Left kidney (tissue), 2 donors: Measurements from ENCODE around the gene SBF2. TPM values are rescaled to one million over a fixed set of nuclear protein-coding genes. Genes with fewer than 3 reads are reported as not detected.

Experiments used
- DNase-seq: peaks from one replicate; pipeline ENCODE4 v3.0.0-alpha.2; 2013
- polyA plus RNA-seq: library from polyadenylated mRNA; unstranded; fragments of 120-200 nt; gene quantifications from one replicate; pipeline ENCODE4 v1.2.1, GENCODE V29; 2013; ENCODE audit not compliant: insufficient read length

Gene SBF2
- polyA plus RNA-seq, 1 donor: 65.7 TPM

GRCh38 chr11:9806946-9807687 lies 486.9 kb downstream of the SBF2 start:
- DNase-seq: no peak

DNA sequence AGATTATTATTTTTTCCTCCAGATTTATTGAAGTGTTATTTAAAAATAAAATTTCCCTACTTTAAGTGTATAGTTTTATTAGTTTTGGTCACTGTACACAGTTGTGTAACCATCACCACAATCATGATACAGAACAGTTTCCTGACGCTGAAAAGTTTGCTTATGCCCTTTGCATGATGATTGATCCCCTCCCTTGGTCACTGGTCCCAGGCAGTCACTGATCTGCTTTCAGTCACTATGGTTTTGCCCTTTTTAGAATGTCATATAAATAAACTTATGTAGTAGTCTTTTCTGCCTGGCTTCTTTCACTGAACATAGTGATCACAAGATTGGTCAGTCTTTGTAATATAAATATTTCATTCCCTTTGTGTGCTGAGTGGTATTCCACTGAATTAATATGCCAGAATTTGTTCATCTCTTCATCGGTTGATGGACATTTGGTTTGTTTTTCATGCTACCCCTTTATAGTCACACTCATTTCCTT lies 489.6 kb downstream of the SBF2 start:
- DNase-seq: no peak

- no peak for DNase-seq
Measured at GRCh38 chr11:9803685-9804418, 490.2 kb downstream of the SBF2 start.

DNA sequence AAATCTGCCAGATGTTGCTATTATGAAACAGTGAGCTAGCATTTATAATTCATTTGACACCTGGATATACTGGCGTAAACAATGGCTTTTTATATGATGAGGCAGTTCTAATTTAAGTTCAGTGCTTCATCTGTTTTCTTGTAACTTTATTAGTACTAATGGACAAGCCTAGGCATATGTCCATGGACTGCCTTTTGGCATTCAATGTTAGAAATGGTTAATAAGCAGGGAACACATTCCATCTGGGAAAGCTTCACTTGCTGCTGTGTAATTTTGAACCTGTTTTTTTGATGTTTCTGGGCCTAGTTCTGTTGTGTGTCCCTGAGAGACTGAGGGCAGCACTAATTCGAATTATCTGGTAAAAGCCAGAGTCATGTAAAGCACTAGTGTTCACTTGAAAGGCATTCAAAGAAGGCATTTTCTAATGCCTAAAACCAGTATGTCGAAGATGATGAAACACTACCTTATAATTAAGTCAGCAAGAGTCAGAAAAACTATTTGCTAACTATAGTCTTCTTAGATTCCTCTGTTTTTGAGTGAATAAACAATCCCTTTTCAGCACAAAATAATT lies 491.6 kb downstream of the SBF2 start:
- no peak for DNase-seq

DNA sequence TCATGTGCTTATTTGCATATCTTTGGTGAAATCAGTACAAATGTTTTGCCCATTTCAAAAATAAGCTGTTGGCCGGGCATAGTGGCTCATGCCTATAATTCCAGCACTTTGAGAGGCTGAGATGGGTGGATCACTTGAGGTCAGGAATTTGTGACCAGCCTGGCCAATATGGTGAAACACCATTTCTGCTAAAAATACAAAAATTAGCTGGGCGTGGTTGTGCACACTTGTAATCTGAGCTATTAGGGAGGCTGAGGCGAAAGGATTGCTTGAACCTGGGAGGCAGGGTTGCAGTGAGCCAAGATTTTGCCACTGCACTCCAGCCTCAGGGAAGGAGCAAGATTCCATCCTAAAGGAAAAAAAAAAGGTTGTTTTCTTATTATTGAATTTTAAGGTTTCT lies 494.1 kb downstream of the SBF2 start:
- DNase-seq: no peak

DNA sequence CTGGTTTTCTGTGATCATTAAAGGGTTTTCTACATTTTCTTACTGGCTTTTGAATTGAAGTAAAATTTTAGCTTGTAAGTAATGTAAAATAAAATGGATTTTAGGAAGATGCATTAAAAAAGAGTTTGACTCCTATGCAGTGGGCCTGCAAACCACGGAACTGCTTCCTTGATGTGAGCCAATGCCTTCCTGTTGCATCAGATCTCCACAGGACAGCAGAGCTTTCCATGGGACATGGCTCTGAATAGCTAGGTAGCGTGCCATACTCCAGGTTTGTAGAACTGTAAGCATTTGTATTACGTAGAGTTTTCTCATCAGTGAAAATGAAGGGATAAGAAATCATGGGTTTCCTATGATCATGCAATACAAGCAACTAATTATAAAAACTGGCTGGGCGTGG lies 496.7 kb downstream of the SBF2 start:
- DNase-seq: no peak

- no peak for DNase-seq
Measured at GRCh38 chr11:9796854-9797253, 497.2 kb downstream of the SBF2 start.

GRCh38 chr11:9796266-9796665 lies 497.8 kb downstream of the SBF2 start:
- DNase-seq: no peak

- no peak for DNase-seq
Measured at GRCh38 chr11:9790703-9791102, 503.3 kb downstream of the SBF2 start.

- no peak for DNase-seq
Measured at GRCh38 chr11:9789910-9790309, 504.1 kb downstream of the SBF2 start.

GRCh38 chr11:9787981-9788521 lies 506.0 kb downstream of the SBF2 start:
- no peak for DNase-seq

- no peak for DNase-seq
Measured at GRCh38 chr11:9787260-9787659, 506.8 kb downstream of the SBF2 start.

DNA sequence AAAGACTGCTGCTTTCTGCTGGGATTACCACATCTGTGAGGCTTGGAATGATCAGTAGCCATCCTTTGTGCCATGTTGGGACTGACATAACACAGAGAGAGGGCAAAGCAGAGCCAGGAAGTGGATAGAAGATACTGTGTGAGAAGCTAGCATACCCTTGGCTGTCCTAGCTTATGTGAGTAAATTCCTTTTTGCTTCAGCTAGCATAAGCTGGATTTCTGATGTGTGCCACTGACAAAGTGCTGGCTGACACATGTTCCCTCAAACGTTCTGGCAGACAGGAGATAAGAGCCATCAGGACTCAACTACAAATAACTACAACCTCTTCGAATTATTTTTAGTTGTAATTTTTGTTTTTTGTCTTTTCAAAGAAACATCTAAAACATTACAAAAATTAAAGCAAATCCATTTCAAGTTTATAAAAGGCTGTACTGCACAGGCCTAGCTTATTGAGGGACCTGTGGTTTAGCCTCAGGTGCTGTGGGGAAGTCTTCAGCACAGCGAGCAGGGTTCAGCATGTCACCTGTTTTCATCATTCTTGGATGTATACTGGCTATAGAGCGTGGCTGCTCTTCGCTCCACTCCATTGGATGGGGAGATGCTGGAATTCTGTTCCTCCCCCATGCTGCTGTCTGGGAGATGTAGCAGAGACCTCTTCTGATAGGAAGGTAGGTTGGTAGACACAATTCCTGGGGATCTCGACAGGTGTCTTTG lies 509.3 kb downstream of the SBF2 start:
- DNase-seq: no peak

GRCh38 chr11:9783986-9784385 lies 510.0 kb downstream of the SBF2 start:
- DNase-seq: no peak

GRCh38 chr11:9780929-9781328 lies 513.1 kb downstream of the SBF2 start:
- no peak for DNase-seq

GRCh38 chr11:9777525-9777924 lies 516.5 kb downstream of the SBF2 start:
- DNase-seq: no peak

- no peak for DNase-seq
Measured at GRCh38 chr11:9777066-9777465, 517.0 kb downstream of the SBF2 start.

GRCh38 chr11:9776203-9776602 lies 517.8 kb downstream of the SBF2 start:
- DNase-seq: no peak

DNA sequence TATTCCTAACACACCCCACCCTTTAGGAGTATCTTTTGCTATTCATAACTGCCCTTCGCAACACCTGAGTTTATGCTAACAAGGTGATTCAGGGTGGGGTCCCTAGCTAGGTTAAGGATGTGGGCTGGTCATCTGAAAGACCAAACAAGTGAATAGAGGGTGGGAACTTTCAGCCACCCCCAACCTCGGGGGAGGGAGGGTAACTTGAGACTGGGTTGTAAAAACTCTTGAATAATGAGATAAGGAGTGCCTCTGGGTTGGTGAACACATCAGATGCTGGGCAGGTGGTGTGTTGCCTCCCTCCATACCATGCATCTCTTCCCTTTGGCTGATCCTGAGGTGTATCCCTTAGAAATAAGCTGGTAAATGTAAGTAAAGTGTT lies 518.6 kb downstream of the SBF2 start:
- DNase-seq: no peak

GRCh38 chr11:9774591-9775397 lies 519.2 kb downstream of the SBF2 start:
- DNase-seq: no peak

DNA sequence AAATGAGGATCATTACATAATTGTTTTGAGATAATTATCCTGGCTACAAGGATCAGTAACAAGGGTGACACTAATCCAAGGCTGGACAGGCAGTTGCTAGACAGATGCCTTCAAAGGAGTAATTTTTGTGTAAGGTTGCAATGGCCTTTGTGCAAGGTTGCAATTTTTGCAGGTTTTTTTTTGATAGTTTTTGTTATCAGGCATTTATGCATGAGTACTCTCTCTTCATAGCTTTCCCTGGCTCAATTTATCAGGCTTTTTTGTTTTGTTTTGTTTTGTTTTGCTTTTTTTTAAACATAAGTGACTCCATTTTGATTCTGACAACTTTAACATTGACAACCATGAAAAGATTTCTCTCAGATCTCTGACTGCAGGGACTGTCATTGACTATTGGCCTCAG lies 519.9 kb downstream of the SBF2 start:
- DNase-seq: no peak

DNA sequence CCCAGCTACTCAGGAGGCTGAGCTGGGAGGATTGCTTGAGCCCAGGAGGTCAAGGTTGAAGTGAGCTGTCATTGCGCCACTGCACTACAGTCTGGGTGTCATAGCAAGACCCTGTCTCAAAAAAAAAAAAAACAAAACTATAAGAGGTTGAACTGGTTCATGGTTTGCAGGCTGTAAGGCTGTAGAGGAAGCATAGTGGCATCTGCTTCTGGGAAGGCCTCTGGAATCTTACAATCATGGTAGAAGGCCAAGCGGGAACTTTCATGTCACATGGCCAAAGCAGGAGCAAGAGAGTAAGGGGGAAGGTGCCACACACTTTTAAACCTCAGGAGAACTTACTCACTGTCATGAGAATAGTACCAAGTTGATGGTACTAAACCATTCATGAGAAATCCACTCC lies 520.5 kb downstream of the SBF2 start:
- no peak for DNase-seq
